NCI-H2029 (cell line): ENCODE data around the gene MAPK6.

ENCODE experiments used
- DNase-seq: peaks from one replicate; lab custom pipeline; 2025; lab: John Stamatoyannopoulos, UW

The MAPK6 gene

DNA sequence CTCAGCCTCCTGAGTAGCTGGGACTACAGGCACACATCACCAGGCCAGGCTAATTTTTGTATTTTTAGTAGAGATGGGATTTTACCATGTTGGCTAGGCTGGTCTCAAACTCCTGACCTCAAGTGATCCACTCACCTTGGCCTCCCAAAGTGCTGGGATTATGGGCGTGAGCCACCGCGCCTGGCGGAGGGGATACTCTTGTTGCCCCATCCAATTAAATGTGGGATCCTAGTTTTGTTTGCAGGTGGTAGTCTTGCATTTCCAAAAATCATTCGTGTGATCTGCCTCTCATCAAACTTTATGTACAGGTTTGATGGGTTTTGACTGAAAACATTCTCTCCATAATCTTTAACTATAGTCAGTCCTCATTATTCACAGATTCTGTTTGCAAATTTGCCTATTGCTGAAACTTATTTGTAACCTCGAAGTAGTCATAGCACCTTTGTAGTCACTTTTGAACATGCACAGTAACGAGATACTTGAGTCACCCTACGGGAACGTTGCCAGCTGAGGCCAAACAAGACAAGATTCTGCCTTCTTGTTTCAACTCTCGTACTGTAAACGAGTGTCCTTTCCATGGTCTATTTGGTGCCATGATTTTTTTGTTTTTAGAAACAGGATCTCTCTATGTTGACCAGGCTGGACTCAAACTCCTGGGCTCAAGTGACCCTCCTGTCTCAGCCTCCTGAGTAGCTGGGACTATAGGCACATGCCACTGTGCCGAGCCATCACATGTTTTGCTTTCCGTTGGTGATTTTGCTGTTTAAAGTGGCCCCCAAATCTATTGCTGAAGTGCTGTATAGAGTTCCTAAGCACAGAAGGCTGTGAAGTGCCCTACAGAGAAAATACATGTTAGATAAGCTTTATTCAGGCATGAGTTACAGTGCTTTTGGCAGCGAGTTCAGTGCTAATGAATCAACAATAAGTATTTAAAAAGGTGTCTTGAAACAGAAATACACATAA lies 8.1 kb upstream of the MAPK6 start:
- DNase-seq: peak; percentile 46

GRCh38 chr15:52011711-52012144 lies 7.3 kb upstream of the MAPK6 start:
- peak; percentile 63 for DNase-seq

- DNase-seq: no peak
These were observed 6.8 kb upstream of the MAPK6 start for GRCh38 chr15:52012210-52012609.

DNA sequence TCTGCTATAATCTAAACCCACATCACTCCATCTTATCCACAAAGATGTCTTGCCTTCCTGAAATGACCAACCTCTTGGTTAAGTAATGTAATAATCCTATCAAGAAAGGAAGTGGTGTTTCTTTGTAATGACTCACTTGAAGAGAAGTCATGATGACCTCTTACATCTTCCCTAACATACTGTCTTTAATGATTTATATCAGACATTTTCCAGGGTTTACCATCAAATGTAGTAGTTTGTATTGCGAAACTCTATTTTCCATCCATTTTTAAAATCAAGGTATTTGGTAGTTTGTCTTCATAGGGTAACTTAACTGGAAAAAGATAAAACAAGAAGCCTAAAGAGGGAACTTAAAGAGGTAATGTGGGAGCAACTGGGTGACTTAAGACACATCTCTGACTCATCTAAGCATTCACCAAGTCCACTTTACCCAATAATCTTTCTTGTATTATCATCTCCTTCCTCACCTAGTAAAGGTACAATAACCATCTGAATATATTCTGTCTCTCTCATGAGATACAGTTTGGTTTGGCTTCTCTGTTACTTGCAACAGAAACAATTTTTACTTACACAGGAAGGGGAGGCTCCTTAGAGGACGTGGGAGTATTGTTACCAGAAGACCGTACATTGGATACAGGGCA lies 5.7 kb upstream of the MAPK6 start:
- no peak for DNase-seq

DNA sequence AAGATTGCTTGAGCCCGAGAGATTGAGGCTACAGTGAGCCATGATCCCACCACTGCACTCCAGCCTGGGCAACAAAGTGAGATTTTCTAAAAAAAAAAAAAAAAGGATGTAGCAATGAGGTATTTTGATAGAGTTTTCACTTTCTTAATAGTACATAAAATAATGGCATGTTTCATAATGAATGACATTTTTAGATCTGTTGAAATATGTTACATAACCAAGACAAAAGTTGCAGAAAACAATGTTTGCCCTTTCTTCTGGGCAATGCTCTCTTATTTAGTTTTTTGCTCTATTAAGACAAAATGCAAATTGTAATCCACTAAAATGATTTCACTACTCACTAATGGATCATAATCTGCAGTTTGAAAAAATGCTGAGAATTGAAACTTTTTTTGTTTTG lies 4.4 kb upstream of the MAPK6 start:
- no peak for DNase-seq

GRCh38 chr15:52016316-52016715 lies 2.7 kb upstream of the MAPK6 start:
- DNase-seq: no peak

DNA sequence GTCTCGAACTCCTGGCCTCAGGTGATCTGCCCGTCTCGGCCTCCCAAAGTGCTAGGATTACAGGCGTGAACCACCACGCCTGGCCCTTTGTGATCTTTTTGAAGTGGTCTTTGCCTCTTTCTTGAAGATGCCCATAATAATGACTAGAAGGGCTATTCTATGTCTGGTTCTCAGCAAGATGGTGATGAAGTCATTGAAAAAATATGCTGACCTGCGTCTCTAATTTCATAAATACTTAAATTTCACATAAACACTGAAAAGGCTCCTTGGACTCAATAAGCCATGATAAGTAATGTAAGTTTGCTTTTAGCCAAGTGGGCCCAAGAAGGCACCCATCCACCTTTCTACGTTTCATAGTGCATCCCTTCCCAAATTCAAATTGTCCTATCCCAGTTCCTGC lies 775 bp upstream of the MAPK6 start:
- DNase-seq: no peak

DNA sequence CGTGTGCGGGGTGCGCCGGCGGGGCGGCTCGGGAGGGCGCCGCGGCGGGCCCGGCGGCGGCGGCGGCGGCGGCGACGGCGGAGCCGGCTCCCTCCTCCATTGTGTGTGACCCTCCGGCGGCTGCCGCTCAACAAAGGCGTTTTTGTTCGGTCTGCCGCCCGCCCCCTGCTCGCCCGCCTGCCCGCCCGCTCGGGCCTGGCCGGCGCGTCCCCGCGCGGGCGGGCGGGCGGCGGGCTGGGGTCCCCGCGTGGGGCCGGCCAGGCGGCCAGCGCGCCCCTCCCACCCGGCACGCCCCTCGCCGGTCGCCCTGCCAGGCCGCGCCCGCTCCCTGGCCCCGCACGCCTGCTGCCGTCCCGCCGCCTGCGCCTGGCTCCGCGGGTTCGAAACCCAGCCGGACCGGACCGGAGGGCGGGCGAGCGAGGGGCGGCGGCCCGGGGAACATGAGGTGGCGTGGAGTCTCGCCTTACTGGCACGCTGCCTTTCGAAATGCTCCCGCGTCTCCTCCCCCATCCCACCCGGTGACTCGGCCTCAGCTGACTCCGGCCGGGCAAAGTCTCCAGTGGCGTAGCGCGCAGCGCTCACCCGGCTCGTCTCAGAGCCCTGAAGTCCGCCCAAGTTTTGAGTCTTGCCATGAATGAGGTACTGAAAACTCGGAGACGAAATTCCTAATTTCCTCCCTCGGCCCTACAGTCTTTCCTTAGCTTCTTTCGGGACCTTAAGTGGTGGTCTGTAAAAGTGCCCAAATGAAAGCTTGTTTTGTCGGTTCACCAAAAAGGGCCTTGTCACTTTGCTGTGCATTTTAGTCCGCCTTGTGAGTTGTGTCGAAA lies 588 bp downstream of the MAPK6 start:
- no peak for DNase-seq

GRCh38 chr15:52020221-52021085 lies 1.4 kb downstream of the MAPK6 start:
- DNase-seq: no peak

DNA sequence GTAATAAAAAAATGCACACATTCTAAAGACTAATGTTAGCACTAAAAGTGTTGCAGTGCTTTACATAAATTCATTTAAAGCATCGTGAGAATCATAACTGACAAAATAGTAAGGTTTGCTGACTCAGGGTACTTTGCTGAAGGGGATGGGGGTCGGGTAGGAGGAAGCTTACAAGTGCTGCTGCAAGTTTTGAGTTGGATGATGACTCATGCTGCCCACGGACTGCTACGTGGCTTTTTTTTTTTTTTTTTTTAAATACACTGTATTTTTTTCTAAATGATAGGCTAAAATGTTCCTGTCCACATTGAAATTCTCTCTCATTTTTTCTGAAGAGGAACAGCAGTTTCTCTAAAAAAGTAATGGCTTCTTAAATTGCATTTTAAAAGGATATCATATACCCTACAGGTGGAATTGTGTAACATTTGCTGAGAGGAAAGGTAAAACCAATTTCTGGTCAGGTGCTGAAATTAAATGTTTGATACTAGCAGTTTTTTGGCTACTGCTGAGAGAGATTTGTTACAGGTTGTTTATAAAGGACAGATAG lies 2.2 kb downstream of the MAPK6 start:
- no peak for DNase-seq

GRCh38 chr15:52021892-52022540 lies 3.0 kb downstream of the MAPK6 start:
- DNase-seq: no peak

DNA sequence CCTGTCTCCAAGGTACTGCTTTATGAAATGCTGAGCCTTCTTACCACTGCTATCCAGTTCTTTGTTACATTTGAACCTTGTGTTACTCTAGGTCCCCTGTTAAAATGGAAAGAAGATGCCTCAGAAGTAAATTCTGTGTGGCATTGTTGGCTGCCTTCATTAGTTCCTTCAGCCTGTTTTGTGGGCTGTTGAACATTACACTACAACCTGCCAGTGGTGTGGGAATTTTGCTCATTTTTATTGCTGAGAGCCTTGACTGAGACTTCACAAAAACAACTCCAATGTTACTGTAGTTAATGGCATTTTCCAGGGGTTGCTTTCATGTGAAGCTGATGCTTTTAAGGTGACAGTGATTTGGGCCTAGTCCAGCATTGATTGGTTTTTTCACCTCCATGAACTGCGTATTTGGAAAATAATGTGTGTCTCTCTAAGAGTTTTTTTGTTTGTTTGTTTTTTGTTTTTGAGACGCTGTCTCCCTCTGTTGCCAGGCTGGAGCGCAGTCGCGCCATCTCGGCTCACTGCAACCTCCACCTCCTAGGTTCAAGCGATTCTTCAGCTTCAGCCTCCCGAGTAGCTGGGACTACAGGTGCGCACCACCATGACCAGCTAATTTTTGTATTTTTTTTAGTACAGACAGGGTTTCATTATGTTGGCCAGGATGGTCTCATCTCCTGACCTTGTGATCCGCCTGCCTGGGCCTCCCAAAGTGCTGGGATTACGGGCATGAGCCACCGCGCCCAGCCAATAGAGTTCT lies 4.3 kb downstream of the MAPK6 start:
- no peak for DNase-seq

GRCh38 chr15:52028431-52029093 lies 9.5 kb downstream of the MAPK6 start:
- no peak for DNase-seq

DNA sequence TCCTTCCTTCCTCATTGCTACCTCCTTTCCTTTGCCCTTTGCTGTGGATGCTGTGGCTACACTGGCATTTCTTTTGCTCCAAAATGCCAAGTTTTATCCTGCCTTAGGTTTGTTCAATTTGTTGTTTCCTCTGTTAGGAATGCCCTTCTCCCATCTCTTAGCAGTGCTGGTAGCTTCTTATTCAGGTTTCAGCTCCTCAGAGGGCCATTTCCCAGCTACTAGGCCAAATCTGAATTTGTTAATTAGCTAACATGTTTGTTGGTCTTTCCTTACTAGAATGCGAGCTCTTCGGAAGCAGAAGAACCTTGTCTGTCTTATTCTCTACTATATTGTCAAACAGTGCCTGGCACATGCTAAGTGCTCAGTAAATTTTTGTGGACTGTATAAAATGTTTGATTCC lies 11.0 kb downstream of the MAPK6 start:
- DNase-seq: no peak

DNA sequence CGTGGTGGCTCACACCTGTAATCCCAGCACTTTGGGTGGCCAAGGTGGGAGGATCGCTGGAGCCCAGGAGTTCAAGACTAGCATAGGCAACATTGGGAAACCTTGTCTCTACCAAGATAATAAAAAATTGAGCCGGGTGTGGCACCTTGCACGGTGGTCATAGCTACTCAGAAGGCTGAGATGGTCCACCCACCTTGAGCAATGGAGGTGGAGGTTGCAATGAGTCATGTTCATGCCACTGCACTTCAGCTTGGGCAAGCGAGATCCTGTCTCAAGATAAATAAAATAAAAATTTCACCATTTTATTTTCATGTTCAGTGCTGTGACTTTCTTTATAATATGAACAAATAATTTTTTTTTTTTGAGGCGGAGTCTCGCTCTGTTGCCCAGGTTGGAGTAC lies 12.5 kb downstream of the MAPK6 start:
- no peak for DNase-seq

GRCh38 chr15:52037889-52038505 lies 19.0 kb downstream of the MAPK6 start:
- no peak for DNase-seq

DNA sequence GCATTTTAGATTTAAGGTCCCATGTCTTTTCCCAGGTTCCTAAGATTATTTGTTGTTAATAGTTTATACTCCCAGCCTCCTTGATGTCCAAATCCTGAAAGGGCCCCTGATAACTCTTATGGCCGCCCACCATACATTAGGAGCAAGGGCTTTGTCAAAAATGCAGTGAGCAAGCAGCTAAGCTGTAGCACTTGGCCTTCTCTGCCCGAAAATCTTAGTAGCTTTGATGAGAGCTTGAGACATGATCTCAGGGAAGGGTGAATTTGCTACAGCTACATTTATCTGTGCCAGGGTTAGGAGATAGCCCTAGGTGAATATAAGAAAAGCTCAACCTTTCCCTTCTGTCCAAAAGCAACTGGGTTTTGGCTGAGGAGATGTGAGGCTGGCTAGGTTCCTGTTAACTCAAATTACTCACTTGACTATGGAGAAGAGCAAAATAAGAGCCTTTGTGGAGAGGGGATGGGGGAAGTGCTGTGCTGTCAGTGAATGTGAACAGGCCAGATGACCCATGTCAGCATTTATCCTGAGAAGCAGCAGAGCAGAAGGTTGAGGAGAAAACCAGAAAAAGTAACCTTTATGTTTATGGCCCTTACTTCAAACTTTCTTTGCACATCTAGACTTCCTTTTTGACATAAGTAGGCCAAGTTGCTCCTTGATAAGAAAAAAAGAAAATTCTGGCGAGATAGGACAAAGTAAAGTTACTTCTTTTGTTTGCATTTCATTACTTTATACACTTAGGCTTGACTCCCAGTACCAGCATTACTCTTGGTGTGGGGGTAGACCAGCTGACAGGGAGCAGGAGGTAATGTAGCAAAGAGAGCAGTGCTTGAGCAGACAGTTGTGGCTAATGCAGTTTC lies 21.1 kb downstream of the MAPK6 start:
- DNase-seq: no peak
